Body of pancreas (tissue), 4 donors: ENCODE data around the gene SERPINB11. TPM values are rescaled to one million over a fixed set of nuclear protein-coding genes. Genes with fewer than 3 reads are reported as not detected.
A peak's percentile ranks its signal among the peaks of the same experiment; 100 is the strongest.
"Not testable (repeated sequence)": the region's sequence is repeated elsewhere in the genome, so short reads cannot be mapped to it uniquely, and the experiment has no call there.

Experiments
- ATAC-seq: fragments of 150-250 bp; one replicate; pipeline ENCODE4 v1.9.1; 2016
- DNase-seq, 4 donors: peaks; one replicate each; pipeline ENCODE4 v3.0.0-alpha.2; 2019
- H3K27ac ChIP-seq, 4 donors: fragments of 200-600 bp; sonication (generic); 1 replicate in 3 of 4; 2 replicates in 1 of 4; pipeline versions ENCODE4 v1.5.1 to v1.6.1; 2016 to 2019; ENCODE audit warnings: mild to moderate bottlenecking in 1 of 4, mixed read lengths in 1 of 4, moderate library complexity in 1 of 4
- H3K27me3 ChIP-seq, 2 donors: fragments of 200-600 bp; sonication (generic); one replicate each; pipeline ENCODE4 v1.6.0; 2016; ENCODE audit warnings: mild to moderate bottlenecking in 1 of 2
- H3K36me3 ChIP-seq, 2 donors: fragments of 200-600 bp; sonication (generic); replicated peaks in 1 of 2; 2 replicates each; pipeline ENCODE4 v1.5.1; 2016; ENCODE audit warnings: low read depth in 2 of 2; ENCODE audit not compliant: insufficient read depth in 1 of 2
- H3K4me1 ChIP-seq: fragments of 200-600 bp; sonication (generic); one replicate; pipeline ENCODE4 v1.6.0; 2016
- H3K4me3 ChIP-seq, 2 donors: fragments of 200-600 bp; sonication (generic); 1 replicate in 1 of 2; 2 replicates in 1 of 2; pipeline ENCODE4 v1.5.1; 2016 to 2019
- H3K9me3 ChIP-seq, 3 donors: fragments of 200-600 bp; sonication (generic); 1 replicate in 2 of 3; 2 replicates in 1 of 3; pipeline ENCODE4 v1.5.1; 2016
- POLR2A ChIP-seq, 3 donors: fragments of 450-650 bp; IDR thresholded peaks; one replicate each; pipeline ENCODE4 v1.6.1; 2016; ENCODE audit warnings: antibody characterized with exemption in 3 of 3, mild to moderate bottlenecking in 2 of 3
- WGBS, 2 donors: methylation state at CpG; one replicate each; pipeline ENCODE4 v1.1.5; 2017; 5-methylcytosine and 5-hydroxymethylcytosine counted together
- intact Hi-C: fragments of 100-400 bp; cut with DNase I; formaldehyde crosslinking; loops from one replicate; pipeline ENCODE4 v1.15.1; 2023
- total RNA-seq, 2 donors: library from RNA; depleted of rRNA; stranded (reverse); fragments of >200 nt; gene quantifications; one replicate each; pipeline ENCODE4 v1.1.0, GENCODE V29; 2016
- TF ChIP-seq, protein P1 (sequence below), 7 experiments: fragments of 450-650 bp in 4 of 7; fragments of 200-600 bp in 3 of 7; sonication (generic) in 3 of 7; IDR thresholded peaks; one replicate each; pipeline ENCODE4 v1.5.1; 2016 to 2019; ENCODE audit warnings: antibody characterized with exemption in 7 of 7

Gene SERPINB11, protein sequence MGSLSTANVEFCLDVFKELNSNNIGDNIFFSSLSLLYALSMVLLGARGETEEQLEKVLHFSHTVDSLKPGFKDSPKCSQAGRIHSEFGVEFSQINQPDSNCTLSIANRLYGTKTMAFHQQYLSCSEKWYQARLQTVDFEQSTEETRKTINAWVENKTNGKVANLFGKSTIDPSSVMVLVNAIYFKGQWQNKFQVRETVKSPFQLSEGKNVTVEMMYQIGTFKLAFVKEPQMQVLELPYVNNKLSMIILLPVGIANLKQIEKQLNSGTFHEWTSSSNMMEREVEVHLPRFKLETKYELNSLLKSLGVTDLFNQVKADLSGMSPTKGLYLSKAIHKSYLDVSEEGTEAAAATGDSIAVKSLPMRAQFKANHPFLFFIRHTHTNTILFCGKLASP
- not detected for total RNA-seq

DNA sequence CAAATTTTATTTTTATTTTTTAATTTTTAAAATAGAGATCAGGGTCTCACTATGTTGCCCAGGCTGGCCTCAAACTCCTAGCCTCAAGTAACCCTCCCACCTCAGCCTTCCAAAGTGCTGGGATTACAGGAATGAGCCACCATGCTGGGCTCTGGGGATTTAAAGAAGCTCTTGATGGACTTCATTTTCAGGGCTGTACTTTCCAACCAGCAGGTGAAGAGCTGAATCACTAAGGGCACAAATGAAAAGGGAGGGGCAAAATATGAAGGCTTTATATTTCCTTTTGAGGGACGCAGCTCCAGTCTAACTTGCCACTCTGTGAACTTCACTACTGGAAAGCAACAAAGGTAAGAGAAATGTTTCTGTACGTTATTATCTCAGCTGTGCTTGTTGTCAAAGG, at the start of gene SERPINB11:
TSS of gene SERPINB11 (plus strand) at position 301 of the 400 bp plus-strand sequence. CDS start 7,234 bp downstream, outside the sequence.
- no peak for ATAC-seq
- no peaks in the 10 kb centered on the region for H3K4me1 ChIP-seq
- no peaks in the 10 kb centered on the region for H3K36me3 ChIP-seq
- no peak within 1 kb of the TSS for H3K27ac ChIP-seq
- TF ChIP-seq POLR2A (IDR thresholded peaks at IDR 0.05): no peak
- TF ChIP-seq, protein P1, sequence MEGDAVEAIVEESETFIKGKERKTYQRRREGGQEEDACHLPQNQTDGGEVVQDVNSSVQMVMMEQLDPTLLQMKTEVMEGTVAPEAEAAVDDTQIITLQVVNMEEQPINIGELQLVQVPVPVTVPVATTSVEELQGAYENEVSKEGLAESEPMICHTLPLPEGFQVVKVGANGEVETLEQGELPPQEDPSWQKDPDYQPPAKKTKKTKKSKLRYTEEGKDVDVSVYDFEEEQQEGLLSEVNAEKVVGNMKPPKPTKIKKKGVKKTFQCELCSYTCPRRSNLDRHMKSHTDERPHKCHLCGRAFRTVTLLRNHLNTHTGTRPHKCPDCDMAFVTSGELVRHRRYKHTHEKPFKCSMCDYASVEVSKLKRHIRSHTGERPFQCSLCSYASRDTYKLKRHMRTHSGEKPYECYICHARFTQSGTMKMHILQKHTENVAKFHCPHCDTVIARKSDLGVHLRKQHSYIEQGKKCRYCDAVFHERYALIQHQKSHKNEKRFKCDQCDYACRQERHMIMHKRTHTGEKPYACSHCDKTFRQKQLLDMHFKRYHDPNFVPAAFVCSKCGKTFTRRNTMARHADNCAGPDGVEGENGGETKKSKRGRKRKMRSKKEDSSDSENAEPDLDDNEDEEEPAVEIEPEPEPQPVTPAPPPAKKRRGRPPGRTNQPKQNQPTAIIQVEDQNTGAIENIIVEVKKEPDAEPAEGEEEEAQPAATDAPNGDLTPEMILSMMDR (IDR thresholded peaks at IDR 0.05): no peak
- no peaks in the 10 kb centered on the region for H3K27me3 ChIP-seq
- DNase-seq: no peak
- H3K4me3 ChIP-seq: no peak within 1 kb of the TSS
- 60 to 61% methylated on average over 2 of the region's 2 CpGs for WGBS, 2 donors
- intact Hi-C loops: no loop called here
- no peaks in the 10 kb centered on the region for H3K9me3 ChIP-seq

DNA sequence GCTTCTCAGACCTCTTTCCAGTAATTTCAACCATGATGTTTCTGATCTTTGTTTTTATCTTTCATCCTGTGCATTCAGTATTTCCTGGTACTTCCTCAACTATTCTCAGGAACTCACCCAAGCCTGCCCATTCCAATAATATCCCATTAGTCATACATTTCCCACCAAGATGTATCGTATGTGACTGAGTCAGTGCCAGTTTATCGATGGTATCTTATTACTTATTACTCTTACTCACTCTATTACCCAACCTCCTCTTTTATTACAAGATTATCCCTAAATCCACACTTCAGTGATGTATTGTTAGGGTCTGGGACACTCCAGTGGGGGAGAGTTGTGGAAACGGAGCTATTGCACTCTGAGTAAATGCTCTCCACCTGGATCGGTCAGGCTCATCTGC, 43.8 kb upstream of the SERPINB11 start:
- DNase-seq, H3K4me3 ChIP-seq, ATAC-seq, H3K27ac ChIP-seq, intact Hi-C loops, H3K27me3 ChIP-seq, H3K4me1 ChIP-seq, H3K36me3 ChIP-seq, H3K9me3 ChIP-seq: not testable (repeated sequence)
- 73 to 79% methylated on average over 4 of the region's 4 CpGs for WGBS, 2 donors

DNA sequence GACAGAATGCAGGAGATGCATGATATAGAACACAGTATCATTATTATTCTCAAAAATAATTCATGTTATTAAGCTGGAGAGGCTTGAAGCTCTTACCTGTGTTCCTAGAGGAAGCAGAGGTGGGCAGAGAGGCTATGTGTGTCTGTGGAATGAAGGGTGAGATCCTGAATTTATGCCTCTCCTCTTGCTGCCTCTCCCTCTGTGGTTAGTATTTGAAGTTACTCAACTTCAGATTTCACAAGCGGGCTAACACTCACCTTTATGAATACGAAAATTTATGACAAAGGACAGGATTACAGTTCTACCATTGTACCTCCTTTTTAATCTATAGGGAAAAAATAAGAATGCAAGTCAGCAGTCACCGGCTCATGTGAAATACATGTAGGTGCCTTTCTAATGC, 41.0 kb upstream of the SERPINB11 start, which contains the start of gene SERPINB3:
TSS of gene SERPINB3 (minus strand) at position 144 of the 400 bp plus-strand sequence. CDS start 677 bp downstream, outside the sequence.
- intact Hi-C loops, H3K27ac ChIP-seq, H3K4me1 ChIP-seq, ATAC-seq, H3K4me3 ChIP-seq, H3K9me3 ChIP-seq, H3K27me3 ChIP-seq, H3K36me3 ChIP-seq, DNase-seq: not testable (repeated sequence)
- 58 to 69% methylated on average over 2 of the region's 3 CpGs for WGBS, 2 donors

DNA sequence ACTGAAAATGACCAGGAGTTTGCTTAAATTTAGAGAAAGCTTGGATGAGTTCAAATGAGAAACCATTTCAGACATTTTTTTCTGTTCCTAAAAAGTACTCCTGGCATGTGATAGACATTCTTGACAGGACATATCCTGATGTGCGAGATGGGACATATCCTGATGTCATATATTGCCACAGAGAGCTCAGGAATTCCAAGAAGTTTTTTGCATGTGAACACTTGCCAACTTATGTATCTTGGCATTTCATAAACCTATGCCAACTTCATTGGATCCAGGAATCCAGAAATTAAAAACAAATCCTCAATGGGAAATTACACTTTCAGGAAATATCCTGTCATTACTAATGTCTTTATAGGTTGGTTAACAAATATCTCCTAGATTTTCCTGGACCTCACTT, 38.2 kb upstream of the SERPINB11 start:
- Histone ChIP-seq H3K27ac (no peak overlapping the region), H3K27me3 (no peaks in the 10 kb centered on the region), H3K4me1 (no peaks in the 10 kb centered on the region), H3K36me3 (no peaks in the 10 kb centered on the region), H3K4me3 (no peak overlapping the region), H3K9me3 (no peaks in the 10 kb centered on the region)
- intact Hi-C loops: no loop called here
- 91 to 94% methylated on average over 1 of the region's 1 CpG for WGBS, 2 donors
- DNase-seq (no peak), ATAC-seq (no peak)
- TF ChIP-seq, protein P1 (IDR thresholded peaks at IDR 0.05): no peak
- TF ChIP-seq POLR2A (IDR thresholded peaks at IDR 0.05): no peak

DNA sequence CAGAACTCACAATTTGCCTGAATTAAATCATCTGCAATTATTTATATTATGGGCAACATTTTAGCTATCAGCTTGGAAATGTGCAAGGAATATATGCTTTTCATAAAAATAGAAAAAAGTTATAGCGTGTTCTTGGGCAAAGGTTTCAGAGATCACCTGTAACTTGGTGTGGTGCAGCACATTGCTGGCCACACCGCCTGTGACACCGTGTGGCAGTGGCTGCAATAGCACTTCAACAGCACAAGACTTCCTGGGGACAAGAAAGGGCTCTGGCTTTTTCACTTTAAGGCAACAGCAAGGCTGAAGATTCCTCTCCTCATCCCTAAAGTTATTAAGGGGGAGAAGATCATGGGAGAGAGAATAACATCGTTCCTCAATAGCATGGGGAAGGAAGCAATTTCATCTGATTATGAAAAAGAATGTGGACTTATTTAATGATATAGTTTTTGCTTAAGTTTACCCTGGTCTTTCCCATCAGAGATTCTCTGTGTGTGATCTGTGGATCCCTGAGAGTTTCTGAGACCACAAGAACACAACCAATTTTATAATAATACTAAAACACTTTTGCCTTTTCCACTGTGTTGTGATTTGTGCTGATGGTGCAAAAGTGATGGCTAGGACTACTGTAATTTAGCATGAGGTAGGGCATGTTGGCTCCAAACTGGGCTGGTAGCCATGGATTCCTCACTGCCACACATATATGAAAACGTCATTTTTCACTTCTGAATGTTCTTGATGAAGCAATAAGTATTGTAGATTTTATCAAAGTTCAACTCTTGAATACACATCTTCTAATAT, 26.0 kb upstream of the SERPINB11 start:
- H3K4me1 ChIP-seq: peaks cover 6% of the 10 kb centered on the region
- no peak overlapping the region for H3K4me3 ChIP-seq
- no peaks in the 10 kb centered on the region for H3K9me3 ChIP-seq
- WGBS, 2 donors: 14 to 16% methylated on average over 5 of the region's 5 CpGs
- H3K27me3 ChIP-seq: no peaks in the 10 kb centered on the region
- intact Hi-C loops: no loop called here
- H3K27ac ChIP-seq: no peak overlapping the region
- H3K36me3 ChIP-seq: no peaks in the 10 kb centered on the region
- ATAC-seq: no peak
- TF ChIP-seq, protein P1 (IDR thresholded peaks at IDR 0.05): peak in 4 of 7 experiments; percentile 10 to 36 (median 21)
- no peak for TF ChIP-seq POLR2A (IDR thresholded peaks at IDR 0.05)
- peak in 2 of 4 donors; percentile 6 to 26 for DNase-seq
